Stimulated activated naive CD4-positive, alpha-beta T cell (primary cell): ENCODE data around the gene IL12RB2.
A peak's percentile ranks its signal among the peaks of the same experiment; 100 is the strongest.
"Not testable (repeated sequence)": the region's sequence is repeated elsewhere in the genome, so short reads cannot be mapped to it uniquely, and the experiment has no call there.

Source experiments
- DNase-seq, 6 experiments: peaks; one replicate each; lab custom pipeline; 2025; lab: John Stamatoyannopoulos, UW

Gene IL12RB2

GRCh38 chr1:67394548-67394947, 86.9 kb downstream of the IL12RB2 start:
- DNase-seq = no peak

DNA sequence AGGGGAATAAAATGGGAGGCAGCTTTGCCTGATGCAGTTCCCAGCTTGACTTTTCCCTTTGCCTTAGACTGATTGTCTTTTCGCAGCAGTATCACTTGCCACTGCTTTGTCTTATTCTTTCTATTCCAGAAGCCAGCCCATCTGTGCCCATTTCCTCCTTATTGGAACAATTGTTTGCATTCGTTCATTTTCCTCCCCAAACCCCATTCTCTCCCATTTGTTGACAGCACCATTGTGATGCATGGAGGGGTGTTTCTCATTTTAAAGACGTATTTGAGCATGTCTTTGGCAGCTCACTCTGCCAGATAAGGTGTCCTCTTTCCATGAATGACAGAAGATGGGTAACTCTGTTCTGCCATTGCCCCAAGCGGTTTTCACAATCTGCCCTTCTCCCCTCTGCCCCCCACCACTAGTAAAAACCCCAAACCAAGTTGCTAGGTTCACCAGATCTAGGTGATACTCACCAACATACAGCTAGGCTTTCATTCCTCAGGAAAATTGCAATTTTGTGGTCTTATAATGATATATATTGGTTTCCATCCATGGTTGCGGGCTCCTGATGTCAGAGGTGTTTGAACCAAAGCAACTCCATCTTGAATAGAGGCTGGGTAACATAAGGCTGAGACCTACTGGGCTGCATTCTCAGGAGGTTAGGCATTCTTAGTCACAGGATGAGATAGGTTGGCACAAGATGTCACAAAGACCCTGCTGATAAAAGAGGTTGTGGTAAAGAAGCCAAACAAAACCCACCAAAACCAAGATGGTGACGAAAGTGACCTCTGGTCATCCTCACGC, 91.7 kb downstream of the IL12RB2 start:
- DNase-seq = no peak

GRCh38 chr1:67400029-67400786, 92.5 kb downstream of the IL12RB2 start:
- DNase-seq = not testable (repeated sequence)

DNA sequence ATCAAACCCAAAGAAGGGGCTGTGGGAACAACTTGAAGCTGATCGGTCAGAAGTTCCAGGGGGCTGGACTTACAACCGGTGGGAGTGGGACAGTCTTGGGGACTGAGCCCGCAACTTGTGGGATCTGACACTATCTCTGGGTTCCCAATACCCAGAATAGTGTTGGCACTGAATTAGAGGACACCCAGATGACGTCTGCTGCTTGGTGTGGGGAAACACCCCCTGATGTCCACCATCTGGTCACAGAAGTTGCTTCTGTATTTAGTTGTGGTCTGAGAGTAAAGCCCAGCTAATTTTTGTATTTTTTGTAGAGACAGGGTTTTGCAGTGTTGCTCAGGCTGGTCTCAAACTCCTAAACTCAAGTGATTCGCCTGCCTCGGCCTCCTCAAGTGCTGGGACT, 93.8 kb downstream of the IL12RB2 start:
- DNase-seq = no peak

DNA sequence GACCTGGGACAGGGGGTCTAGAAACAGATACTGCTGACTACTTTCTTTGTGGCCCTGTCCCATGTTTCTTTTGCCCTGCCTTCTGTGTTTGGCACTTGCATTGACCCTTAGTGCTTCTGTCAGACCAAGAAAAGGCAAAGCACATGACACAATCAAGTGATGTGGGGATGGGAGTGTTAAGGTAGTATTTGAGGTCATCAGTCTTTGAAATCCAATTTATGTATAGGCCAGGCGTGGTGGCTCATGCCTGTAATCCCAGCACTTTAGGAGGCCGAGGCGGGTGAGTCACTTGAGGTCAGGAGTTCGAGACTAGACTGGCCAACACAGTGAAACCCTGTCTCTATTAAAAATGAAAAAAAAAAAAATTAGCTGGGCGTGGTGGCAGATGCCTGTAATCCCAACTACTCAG, 96.5 kb downstream of the IL12RB2 start:
- no peak for DNase-seq

- no peak for DNase-seq
Measured at GRCh38 chr1:67405473-67406245, 98.0 kb downstream of the IL12RB2 start.

DNA sequence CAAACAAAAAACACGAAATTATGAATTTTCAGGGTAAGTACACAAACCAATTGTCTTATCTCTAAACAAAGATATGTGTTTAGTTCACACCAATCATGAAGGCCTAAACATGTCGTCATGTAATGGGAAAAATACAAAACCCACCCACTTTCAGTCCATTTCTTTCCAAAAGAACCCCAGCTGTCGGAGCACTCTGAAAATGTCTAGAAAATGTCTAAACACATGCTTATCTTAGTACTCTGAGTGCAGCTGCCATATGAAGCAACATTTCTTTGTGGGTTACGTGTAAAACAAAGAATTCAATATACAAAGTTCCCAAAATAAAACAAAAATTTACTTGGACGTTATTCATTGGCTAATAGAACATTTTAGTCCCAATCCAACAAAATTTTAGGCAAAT, 99.8 kb downstream of the IL12RB2 start:
- DNase-seq = no peak

DNA sequence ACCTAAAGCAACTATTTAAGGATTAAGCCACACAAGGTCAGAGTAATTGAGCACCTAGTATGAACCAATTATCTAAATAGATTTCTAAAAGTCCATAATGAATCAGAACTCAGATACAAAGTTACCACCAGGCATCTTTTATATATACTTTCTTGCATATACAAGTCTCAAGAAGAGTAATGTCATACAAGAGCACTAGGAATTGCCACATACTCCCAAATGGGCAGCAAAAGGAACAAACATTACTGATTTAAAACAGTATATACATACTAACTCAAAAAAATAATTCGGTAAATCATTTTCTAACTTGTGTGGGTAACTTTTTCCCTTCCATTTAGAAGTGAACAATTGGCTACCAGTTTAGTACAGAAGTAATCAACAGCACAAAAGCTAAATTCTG, 100.5 kb downstream of the IL12RB2 start:
- DNase-seq = no peak

DNA sequence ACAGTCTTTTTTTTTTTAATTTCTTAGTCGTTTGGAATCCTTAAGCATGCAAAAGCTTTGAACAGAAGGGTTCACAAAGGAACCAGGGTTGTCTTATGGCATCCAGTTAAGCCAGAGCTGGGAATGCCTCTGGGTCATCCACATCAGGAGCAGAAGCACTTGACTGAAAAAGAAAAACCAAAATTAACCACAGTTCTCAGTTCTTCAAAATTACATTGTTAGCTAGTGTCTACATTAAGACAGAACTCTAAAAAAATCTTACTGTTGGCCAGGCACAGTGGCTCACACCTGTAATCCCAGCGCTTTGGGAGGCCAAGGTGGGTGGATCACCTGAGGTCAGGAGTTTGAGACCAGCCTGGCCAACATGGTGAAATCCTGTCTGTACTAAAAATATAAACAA, 105.4 kb downstream of the IL12RB2 start:
- not testable (repeated sequence) for DNase-seq

GRCh38 chr1:67414574-67414973, 106.9 kb downstream of the IL12RB2 start:
- no peak for DNase-seq

DNA sequence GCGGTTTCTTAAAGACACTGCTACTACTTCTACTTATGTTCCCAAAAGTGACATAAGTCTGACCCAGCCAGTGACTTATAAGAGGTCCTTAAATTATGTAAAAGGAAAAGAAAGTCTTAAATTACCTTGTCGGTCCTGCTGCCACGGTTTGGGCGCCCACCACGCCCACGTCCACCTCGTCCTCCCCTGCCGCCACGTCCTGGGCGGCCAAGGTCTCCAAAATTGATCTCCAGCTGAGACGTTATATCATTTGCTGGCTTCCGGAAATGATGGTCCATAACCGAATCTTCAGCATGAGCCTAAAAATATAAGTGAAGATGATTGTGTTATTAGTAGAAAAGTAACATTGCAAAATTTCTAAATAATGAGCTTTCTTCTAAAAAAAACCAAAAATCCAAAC, 107.4 kb downstream of the IL12RB2 start:
- no peak for DNase-seq

GRCh38 chr1:67417733-67418132, 110.1 kb downstream of the IL12RB2 start:
- DNase-seq = not testable (repeated sequence)

DNA sequence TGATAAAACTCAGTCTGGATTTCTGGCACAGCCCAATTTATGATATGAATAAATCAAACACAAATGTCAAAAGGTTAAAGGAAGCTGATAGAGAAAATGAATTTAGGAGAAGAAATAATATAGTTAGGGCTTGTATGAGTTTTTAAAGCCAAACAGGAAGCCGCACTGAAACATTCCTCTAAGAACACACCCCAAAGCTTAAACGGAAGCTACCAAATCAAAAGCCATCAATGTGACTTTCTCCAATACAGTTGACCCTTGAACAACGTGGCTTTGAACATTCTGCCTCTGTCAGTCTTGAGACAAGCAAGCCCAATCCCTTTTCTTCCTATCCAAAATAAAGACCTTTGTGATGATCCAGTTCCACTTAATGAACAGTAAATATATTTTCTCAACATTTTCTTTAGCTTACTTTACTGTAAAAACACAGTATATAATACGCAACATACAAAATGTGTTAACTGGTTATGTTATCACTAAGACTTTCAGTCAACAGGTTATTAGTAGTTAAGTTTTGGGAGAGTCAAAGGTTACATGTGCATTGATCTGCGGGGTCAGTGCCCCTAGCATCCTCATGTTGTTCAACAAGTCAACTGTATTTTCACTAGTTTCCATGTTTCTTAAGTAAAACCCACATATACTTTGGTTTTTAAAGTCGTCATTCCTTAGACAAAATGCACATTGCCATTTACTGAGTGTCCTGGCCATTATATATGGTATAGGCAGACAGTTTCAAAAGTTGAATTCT, 111.3 kb downstream of the IL12RB2 start:
- no peak for DNase-seq

DNA sequence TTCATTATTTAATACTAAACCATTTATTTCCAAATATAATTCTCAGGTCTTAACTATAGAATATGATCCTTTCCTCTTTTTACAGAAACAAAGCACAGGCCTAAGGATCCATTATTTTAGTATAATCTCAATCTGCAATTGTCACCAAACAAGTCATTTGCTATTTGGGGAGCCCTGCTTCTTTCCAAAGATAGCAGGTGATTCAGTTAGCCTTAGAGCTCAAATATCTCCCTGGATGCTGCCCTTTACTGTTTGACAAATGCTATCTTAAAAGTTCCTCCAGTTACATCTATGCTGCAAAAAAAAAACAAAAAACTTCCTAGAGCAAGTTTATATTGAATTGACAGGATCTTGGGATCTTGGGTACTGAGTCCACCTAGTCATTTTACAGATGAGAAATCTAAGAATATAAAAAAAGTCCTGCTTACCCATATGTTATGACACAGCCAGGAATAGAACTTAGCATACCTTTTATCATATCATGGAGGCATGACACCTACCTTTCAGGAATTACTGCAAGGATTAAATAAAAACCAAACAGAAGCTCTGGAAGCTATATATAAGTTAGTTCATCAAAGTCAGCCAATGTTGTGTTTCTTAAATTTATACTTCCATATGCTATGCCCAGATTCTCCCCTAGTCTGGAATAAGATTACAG, 113.3 kb downstream of the IL12RB2 start:
- DNase-seq = no peak

- DNase-seq = no peak
Measured at GRCh38 chr1:67427465-67427864, 119.8 kb downstream of the IL12RB2 start.

- DNase-seq = no peak
Measured at GRCh38 chr1:67427947-67428346, 120.3 kb downstream of the IL12RB2 start.

DNA sequence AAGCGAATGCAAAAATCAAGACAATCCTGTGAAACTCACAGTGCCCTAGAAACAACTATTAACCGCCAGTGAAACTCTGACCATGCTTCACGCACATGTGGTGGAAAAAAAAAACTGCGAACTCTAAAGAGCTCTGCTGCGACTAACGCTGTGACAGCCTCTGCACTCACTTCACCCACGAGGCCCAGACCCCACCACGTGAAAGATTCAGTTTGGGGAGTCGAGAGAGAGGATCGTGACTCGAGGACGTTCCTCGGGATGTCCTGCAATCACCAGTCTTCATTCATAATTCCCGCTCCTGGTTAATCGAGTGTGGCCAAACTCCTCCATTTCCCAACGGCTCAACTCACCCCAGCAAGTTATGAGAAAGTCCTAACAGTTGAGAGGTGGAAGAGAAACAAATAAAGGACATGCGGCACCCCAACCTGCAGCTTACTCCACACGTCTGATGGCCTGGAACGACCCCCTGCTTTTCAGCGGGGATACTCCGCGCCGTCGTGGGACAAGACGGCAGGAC, 121.4 kb downstream of the IL12RB2 start:
- peak in 5 of 6 experiments; percentile 4 to 51 (median 27) for DNase-seq

GRCh38 chr1:67429528-67430357, 122.1 kb downstream of the IL12RB2 start:
- DNase-seq = peak; percentile 10 to 57 (median 34)

DNA sequence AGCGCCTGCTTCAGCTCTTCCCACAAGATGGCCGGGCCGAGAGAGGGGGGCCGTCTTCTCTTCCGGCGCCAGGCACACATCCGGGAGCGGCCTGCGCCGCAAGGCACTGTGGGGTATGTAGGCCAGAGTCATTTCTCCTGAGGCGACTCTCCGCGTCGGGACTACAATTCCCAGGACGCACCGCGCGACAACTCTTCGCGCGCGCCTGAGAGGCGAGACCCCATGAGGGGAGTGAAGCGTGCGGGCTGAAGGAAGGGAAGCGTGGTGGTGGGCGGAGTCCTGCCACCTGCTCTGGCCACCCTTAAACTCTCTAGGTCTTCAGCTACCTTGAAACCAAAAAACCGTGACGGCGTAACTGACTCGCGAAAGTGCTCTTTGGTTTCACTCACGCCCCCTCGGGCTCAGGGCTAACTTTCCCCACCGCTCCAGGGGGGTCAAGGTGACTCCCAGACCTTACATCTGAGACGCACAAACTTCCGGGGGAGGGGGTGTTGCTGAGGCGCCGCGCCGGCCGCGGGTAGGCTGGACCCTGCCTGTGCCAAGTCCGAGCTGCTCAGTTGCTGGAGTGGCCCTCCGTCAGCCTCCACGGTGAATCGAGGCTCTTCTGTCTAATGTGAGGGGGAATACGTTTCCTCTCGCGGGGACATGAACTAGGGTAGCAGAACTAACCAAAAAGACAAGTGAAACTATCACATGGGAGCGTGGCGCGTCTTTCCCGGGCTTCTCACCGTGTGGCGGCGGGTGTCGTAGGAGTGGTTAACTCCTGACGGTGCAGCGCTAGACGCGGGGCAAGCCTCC, 122.9 kb downstream of the IL12RB2 start, which contains the start of gene SERBP1:
SERBP1 (minus strand) TSS at position 45 of the 798 bp plus-strand sequence. CDS start 102 bp downstream, outside the sequence.
- peak; percentile 90 to 96 (median 94) for DNase-seq
